ENCODE results near the gene FAM171A1.

FAM171A1 gene

DNA sequence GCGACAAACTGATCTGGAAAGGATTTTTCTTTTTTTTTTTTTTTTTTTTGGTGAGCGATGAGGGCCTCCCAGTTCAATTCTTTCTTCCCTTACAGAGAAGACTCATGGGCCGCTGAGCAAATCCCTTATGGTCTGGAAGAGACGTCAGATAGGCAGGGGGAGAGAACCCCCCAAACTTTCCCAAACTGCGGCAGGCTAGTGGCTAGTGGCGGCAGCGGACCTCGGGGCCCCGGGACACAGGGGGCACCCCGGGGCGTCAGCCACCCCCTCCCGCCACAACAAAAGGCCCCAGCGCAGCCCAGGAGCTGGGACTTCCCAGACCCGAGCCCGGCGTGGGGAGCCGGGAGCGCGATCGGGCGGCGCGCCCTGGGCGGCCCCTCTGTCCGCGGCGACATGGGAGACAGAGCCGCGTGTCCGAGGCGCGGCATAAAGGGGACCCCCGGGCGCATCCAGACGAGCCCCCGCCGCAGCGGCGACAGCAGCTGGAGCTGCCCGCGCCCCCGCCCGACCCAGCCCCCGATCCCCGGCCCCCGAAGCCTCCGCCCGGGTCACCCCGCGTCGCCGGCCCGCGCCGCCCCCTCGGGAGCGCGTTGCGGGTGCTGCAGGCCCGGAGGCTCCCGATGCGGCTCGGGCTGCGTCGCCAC is 755 bp downstream of the FAM171A1 start:
- DNase-seq = no peak

DNA sequence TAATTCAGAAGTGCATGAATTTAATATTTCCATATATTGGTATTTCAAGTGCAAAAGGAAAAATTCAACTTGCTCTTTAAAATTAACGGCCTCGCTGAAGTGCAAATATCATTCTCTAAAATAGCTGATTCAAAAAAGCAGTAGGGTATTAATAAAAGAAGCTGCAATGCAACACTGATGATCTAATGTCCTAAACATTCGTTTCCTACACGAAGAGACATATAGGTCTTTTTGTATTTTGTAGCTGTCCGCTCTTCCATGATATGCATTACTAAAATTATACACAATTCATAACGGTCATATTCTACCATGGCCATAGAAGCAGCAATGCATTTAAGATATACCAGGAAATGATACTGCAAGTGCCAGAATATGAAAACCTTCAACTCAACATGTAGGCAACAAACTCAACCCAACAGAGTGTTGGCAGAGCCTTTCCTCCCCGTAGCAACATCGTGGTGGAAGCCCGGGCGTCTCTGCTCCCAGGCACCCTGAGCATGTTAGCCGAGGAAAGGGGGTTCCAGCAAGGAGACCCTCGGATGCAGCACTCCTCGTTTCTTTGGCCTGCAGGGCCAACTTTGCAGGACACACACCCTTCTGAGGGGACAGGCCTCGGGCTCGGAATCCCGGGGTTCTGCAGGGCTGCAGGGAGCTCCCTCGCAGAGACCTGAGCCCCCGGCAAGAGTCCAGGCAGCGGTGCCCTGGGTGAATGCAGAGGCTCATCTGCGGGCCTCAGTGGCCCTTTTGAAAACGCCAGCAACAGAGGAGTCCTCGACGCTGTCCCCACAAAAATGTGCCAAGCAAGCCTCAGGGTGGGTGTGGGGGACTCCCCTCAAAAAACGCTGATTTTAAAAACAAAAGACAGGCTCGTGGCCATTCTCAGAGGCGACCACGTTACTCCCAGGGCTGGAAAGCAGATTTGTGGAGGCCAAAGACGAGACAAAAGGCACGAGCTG is 1.6 kb downstream of the FAM171A1 start:
- no peak for DNase-seq

DNA sequence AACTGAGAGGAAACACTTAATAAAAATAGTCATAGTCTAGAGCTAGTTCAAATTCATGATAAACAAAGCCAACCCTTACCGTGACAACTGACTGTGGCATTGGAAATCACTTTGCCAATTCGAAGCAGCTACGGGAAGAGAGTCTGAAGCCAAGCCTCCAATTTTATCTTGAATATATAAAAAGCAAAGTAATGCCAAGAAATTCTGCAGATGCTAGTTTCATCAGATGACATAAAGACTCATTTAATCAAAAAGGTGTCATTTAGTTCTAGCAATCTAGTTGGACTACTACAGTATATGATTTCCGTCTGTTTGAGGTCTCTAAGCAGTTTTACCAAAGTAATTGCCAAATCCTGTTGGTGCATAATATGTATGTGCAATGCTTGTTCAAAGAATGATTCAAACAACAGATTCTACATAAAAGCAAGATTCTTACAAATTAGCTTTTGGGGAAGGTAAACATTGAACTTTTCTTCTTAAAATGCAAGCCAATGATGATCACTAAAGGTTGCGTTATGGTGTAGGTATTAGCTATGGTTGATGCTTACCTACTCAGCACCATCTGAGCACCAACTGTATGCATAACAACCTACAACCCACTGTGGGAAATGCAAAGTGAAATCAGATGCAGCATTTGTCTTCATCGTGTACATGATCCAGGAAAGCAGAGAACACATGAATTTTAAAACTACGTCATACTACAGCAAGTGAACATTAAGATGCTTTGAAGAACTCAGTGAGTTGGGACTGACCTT is 2.8 kb downstream of the FAM171A1 start:
- DNase-seq = no peak

DNA sequence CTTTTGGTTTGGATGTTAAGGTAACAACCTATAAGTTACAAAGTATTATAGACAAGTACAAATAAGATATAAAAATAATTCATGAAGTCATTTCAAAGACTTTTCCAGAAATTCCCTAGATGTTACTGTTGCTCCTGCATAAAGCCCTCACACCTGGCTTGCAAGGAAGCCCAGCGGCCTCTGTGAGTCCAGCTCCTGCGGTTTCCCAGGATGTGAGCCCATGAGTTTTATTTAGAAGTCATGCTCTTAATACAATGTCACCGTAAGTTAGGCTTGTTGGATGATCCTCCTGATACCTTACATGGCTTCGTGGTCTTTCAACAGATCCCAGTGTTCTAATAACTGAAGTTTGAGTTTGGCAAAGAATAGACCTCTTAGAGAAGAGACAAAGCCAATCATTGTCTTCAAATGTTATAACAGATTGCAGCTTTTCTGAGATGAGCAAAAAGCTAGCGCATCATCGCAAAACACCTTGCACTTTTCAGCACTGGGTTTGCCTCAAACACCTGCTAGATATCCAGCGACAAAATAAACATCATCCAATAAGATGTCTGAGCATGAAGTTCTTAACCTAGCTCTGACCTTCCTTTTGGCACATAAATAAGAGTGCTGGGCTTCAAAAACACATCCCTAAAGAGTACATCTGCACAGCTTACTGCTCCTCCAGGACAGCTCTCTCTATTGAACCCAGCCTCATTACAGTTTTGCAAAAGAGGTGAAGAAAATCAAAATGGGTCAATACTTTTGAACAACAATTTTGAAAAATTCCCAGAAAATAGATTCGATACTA is 3.6 kb downstream of the FAM171A1 start:
- DNase-seq = no peak

DNA sequence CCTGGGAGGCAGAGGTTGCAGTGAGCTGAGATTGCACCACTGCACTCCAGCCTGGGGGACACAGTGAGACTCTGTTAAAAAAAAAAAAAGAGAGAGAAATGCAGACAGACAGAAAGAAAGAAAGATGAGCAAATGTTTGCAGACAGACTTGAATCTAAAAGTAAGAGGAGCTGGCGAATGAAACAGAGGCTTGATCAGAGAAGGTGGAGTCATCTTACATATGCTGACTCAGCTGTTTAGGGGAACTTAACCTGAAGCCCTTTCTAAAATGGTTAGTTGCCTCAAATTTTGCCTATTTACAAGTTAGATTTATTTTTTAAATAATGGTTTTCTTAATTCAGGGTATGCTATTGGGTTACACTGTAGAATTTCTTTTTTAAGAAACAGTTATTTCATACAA is 5.4 kb downstream of the FAM171A1 start:
- no peak for DNase-seq

DNA sequence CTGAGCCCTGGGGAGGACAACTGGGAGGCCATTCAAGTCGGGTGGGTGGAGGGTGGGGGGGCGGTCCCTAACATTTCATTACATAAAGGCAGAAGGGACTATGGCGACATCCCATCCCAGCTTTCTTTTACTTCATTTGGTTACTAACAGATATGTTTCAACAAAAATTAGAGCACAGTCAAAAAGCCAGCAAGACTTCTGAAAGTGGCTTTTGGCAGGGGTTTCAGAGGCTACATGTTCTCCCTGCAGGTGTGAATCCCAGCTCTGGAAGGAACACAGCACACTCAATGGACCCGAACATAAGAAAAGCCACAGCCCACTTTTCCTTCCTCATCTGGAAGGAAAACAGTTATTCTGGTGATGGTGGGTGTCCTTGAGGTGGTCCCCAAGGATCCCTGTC is 7.1 kb downstream of the FAM171A1 start:
- DNase-seq = no peak

DNA sequence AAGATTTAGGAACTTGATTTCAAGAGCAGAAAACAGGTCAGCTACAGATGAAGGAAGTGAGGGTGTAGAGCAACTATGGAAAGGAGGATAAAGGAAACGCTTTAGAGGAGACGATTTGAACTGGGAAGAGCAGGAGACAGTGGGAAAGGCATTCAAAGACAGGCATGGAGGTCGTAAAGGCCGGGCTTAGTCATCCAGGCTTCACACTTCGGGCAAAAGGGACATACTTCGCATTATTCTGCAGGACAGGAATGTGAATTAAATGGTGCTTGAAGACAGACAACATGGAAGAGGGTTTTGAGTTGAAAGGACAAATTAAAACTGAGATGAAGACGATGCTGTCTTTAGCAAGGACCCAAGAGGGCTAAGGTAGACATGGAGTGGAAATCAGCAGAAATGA is 8.1 kb downstream of the FAM171A1 start:
- no peak for DNase-seq

DNA sequence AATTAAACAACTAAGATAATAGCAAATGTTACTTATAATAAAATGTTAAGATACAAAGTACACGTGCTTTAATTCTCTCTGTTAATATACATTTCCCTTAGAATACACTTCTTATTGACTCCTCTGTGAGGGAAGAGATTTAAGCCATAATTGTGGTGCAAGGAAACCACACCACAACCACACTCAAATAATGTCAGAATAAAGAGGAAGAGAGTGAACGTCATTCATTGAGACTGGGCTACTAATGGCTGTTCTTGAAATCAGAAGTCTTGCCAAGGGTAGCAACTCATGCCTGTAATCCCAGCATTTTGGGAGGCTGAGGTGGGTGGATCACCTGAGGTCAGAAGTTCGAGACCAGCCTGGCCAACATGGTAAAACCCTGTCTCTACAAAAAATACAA is 10.0 kb downstream of the FAM171A1 start:
- DNase-seq = peak; percentile 8

DNA sequence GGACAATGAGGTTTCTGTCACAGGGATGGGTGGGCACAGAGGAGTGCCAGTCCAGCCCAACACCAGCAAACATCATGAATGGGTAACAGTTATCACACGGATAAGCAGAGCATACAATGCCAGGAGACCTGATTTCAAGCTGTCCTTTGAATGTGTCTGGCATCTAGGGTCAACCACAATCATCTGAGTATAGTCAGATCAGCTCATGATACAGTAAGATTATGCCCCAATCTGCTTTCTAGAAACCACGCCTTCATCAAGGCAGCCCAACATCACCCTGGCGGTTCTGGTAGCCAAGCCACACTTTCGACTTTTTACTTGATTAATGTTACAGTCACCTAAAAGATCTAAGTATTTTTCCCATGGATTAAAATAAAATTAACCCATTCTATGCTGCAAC is 10.5 kb downstream of the FAM171A1 start:
- DNase-seq = no peak

DNA sequence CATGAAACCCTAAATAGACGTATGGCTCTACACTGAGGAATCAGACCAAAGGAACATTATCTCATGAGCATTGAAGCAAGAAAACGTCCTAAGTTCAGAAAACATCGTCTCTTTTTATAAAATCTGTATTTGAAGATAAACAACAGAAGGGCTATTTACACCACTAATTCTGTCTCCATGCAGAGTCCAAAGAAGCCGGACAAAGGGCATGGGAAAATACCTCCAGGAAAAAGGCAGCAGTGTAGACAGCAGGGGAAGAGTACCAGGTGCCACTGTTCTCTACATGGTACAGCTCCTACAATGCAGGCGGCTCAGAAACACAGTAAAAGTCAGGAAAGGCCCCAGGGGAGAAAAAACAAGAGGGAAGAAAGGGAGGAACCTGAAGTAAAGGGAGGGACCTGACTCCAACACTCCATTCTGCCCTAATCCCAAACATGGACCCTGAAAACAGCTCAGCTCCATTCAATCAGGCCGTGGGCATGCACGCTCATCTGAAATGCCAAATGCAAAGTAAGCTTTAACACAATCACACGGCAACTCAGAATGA is 17.5 kb downstream of the FAM171A1 start:
- DNase-seq = no peak

DNA sequence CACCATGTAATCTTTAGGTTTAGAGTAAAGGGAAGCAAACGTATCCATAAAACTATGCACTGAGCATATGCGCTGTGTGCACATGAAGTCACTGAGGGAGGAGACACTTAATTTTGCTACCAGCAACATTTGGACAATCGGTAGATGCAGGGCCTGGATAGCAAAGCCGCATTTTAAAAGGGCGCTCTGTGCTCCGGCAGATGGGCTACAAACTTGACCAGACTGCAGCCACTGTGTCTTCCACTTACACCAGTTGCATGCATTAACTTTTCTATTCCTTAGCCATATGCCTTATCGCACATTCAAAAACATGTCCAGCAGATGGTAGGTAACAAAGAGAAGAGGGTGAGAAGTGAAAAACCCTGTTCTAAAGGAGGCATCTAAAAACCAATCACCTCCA is 18.3 kb downstream of the FAM171A1 start:
- no peak for DNase-seq

DNA sequence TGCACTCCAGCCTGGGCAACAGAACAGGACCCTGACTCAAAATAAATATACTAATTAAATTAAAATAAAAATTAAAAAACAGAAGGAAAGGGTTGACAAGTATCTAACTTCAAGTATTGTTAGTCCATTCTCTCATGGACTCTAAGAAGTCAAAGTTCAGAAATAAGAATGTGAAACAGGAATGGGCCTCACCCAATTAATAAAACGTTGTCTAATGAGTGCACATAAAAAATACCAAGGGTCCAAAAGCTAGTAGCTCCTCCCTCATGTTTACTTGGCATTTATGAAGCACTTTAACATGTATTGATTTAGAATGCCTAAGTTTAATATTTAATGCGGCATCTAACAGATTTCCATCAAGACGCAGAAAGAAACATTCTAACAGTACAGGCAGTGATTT is 18.9 kb downstream of the FAM171A1 start:
- no peak for DNase-seq

DNA sequence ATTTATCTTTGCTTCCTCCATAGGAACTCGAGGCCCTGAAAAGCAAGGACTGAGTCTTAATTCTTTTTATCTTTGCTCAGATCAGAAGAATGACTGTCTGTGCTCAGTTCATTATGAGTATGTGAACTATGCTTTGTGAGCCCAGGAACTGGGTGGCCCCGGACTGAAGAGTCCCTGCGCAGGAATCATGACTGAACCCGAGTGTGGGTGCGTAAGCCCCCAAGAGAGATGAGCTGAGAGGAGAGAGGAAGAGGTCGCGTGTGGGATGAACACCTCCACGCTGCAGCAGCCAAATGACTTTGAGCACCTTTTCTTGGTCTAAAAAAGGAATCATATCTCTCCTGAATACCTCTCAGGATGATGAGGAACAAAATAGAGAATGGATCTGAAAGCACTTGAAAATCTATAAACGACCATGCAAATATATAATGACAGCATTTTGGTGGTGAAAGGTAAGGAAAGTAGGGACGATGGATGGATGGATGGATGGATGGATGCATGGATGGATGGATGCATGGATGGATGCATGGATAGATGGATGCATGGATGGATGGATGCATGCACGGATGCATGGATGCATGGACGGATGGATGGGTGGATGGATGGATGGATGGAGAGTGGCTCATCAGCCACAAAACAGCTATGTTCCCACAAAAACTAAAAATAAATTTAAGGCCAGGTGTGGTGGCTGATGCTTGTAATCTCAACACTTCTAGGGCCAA is 19.8 kb downstream of the FAM171A1 start:
- DNase-seq = no peak

DNA sequence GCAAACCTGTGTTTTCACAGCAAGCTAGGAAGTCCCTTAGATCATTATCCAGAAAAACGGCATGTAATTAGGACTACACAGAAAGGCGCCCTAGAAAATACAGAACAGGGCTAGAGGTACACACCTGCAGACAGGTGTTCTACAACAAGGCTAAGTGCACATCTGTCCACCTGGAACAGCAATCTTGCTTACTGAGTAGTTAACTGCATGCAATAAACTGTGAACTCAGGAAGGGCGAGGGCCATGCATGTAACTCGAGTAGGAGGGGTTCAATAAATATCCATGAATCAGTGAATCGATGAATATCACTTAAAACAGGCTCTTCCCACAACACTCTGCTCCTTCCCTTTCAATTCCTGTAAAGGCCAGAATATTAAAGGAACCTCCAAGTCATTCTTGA is 22.0 kb downstream of the FAM171A1 start:
- no peak for DNase-seq

DNA sequence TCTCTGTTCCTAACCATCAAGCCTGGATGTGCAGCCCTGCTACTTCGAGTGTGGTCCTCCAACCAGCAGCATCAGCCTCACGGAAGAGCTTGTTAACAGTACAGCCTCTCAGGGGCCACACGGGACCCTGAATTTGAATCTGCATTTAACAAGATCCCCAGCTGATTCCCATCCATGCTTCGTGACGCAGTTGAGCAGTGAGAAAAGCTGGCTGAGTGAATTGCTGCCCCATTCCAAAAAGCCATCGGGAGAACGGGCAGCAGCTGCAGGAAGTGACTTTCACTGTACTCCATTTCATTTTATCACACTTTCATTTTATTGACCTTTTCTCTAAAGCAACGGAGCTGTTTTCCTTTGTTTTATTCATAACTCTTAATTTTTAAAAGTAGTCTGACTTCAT is 22.5 kb downstream of the FAM171A1 start:
- DNase-seq = no peak

DNA sequence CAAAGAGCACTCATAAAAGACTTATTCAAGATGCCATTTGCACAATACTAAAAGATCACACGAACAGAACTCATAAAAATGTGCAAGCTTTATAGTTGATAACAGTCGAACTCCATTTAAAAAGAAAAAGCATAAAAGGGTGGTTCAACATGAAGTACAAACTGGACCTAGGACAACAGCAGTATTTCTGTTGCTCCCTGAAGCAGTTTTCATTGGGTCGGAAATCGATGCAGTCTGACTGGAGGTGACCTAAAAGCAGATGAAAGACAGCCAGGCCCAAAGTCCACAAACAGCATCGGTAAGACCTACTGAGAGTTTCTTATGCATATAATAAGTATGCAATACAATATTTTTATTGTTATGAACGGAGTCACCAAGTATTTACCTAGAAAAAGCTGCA is 23.9 kb downstream of the FAM171A1 start:
- no peak for DNase-seq

DNA sequence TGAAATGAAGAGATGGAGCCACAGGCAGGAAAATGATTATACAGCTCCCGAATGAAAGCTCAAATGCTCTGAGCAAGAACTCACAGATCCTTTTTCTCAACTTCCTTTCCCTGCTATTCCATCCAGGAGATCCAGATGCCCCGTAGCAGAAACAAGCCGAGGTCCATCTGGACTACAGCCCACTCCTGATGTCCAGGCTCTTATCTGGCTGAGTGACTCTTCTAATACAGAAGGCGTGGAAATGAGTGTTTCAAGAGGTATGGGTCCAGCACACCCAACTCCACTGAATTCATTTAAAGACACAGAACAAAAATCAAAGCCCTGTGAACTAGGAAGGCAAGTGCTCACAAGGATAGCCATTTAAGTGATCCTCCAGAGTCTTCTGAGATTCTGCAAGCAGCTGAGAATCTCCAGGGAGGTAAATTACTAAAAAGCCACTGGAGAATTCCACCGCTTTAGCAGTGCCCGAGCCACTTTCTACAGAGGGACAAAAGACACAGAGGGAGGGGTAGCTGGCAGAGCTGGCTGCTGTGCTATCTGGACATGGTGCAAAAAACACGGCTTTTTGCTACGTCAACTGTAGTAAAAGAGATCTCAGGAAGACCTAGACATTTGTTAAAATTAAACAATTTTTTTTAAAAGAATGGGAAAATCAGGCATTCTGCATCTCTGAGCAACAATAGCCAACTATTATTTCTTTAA is 24.5 kb downstream of the FAM171A1 start:
- no peak for DNase-seq

DNA sequence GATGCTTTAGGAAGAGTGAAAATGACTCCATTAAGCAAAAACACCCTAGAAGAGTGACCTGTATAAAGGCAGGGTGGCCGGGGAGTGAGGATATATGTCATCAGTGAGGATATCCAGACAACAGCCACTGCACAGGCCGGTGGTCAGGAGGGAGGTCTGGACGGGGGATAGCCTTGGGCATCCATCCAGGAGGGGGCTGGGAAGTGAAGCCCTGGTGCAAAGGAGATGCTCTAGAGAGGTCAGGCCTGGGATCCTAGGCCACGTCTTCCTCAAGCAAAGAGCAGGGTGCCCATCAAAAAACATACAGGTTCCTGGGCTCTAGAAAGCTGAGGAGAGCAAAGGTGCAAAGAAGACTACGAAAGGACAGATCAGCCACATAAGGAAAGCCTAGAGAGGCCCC is 25.6 kb downstream of the FAM171A1 start:
- DNase-seq = no peak

DNA sequence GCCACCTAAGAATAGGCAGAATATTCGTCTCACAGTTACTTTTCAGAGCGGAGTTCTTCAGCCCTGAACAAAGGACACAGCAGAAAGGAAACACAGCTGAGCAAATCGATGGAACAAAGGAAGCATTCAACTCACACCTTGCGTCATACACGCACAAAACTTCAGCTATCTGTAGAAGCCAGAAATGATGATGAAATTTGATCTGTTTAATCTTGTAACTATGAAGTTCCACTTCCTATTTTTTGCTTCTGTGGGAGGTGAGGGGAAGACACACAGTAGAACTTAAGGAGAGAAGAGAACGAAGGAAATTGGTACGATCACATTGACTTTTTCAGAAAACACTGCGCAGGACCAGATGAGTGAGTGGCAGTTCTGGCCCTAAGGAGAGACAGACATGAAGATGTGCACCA is 26.2 kb downstream of the FAM171A1 start:
- DNase-seq = no peak

DNA sequence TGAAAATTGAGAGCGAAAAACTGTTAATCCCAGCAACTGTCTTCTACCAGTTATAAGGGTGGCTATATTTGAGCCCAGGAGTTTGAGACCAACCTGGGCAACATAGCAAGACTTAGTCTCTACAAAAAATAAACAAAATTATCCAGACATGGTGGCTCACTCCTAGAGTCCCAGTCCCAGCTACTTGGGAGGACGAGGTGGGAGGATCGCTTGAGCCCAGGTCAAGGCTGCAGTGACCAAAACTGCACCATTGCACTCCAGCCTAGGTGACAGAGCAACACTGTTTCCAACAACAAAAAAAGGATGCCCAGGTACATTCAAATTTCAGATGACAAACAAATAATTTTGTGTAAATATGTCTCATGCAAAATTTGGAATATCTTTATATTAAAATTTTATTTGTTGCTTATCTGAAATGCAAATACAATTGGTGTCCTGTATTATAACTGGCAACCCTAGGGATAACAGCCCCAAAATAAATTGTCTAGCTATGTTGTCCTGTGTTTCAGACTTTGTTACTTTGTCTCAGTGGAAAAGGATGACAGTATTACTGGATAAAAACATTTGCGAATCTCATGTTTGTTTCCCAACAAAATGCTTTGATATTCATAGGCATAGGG is 26.7 kb downstream of the FAM171A1 start:
- DNase-seq = no peak

DNA sequence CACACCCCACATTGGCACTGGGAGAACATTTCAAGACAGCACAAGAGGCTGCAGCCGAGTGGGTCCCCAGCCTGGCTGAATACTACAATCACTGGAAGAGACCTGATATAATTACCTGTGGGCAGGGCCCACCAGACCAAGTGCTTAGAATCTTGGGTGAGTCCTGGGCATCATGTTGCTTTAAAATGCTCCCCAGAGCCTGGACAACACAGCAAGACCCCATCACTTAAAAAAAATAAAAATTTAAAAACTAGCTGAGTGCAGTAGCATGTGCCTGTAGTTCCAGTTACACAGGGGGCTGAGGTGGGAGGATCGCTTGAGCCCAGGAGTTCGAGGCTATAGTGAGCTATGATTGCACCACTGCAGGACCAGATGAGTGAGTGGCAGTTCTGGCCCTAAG is 28.1 kb downstream of the FAM171A1 start:
- no peak for DNase-seq

Data from GDM1 (cell line).